ENCODE data around the gene SIRT4.
A peak's percentile ranks its signal among the peaks of the same experiment; 100 is the strongest.

The SIRT4 gene

GRCh38 chr12:120278137-120279069 is 23.7 kb upstream of the SIRT4 start:
- no peak for DNase-seq (ENCODE audit: low spot score)

GRCh38 chr12:120283318-120283717 is 18.8 kb upstream of the SIRT4 start:
- no peak for DNase-seq (ENCODE audit: low spot score)

GRCh38 chr12:120284381-120284780 is 17.7 kb upstream of the SIRT4 start:
- DNase-seq (ENCODE audit: low spot score), result no peak

GRCh38 chr12:120286768-120287490 is 15.2 kb upstream of the SIRT4 start:
- DNase-seq (ENCODE audit: low spot score), result no peak

GRCh38 chr12:120287491-120287890 is 14.6 kb upstream of the SIRT4 start:
- no peak for DNase-seq (ENCODE audit: low spot score)

GRCh38 chr12:120290609-120291305 is 11.4 kb upstream of the SIRT4 start:
- peak; percentile 21 for DNase-seq (ENCODE audit: low spot score)

- DNase-seq (ENCODE audit: low spot score), result no peak
These were observed 9.8 kb upstream of the SIRT4 start for GRCh38 chr12:120292411-120292660.

GRCh38 chr12:120292661-120293531 is 9.2 kb upstream of the SIRT4 start, which contains the start of gene RNU4-1:
RNU4-1 (minus strand) TSS chr12:120293237.
- DNase-seq (ENCODE audit: low spot score), result peak; percentile 87

GRCh38 chr12:120314220-120314619 is 12.1 kb downstream of the SIRT4 start:
- DNase-seq (ENCODE audit: low spot score), result no peak

GRCh38 chr12:120316798-120317223 is 14.7 kb downstream of the SIRT4 start:
- DNase-seq (ENCODE audit: low spot score), result no peak

GRCh38 chr12:120317224-120318105 is 15.3 kb downstream of the SIRT4 start:
- DNase-seq (ENCODE audit: low spot score), result peak; percentile 99

- no peak for DNase-seq (ENCODE audit: low spot score)
These were observed 19.5 kb downstream of the SIRT4 start for GRCh38 chr12:120321382-120322202.

GRCh38 chr12:120323772-120324171 is 21.7 kb downstream of the SIRT4 start:
- DNase-seq (ENCODE audit: low spot score), result no peak

- DNase-seq (ENCODE audit: low spot score), result no peak
These were observed 22.8 kb downstream of the SIRT4 start for GRCh38 chr12:120324841-120325417.

GRCh38 chr12:120327593-120327992 is 25.5 kb downstream of the SIRT4 start, which contains the start of gene PLA2G1B:
PLA2G1B (minus strand) TSS chr12:120327779; CDS start chr12:120327753, 26 bp downstream.
- DNase-seq (ENCODE audit: low spot score), result no peak

GRCh38 chr12:120328228-120328627 is 26.1 kb downstream of the SIRT4 start:
- DNase-seq (ENCODE audit: low spot score), result no peak

GRCh38 chr12:120331390-120331789 is 29.3 kb downstream of the SIRT4 start:
- no peak for DNase-seq (ENCODE audit: low spot score)

GRCh38 chr12:120332041-120332440 is 29.9 kb downstream of the SIRT4 start:
- DNase-seq (ENCODE audit: low spot score), result no peak

GRCh38 chr12:120332523-120332922 is 30.4 kb downstream of the SIRT4 start:
- no peak for DNase-seq (ENCODE audit: low spot score)
